HepG2 (cell line): Measurements from ENCODE around the gene PRDX4. TPM values are rescaled to one million over a fixed set of nuclear protein-coding genes. Genes with fewer than 3 reads are reported as not detected.

Experiments
- ATAC-seq: fragments of 200-7000 bp; cut with Tn5 transposase; 3 replicates; pipeline ENCODE4 v1.9.1; 2020; ENCODE audit warnings: mild to moderate bottlenecking, moderate library complexity
- BruUV-seq: library from RNA; stranded (reverse); fragments of 400-500 nt; replicated peaks from 2 replicates; lab custom pipeline; 2021; lab: Mats Ljungman, UMichigan
- CTCF ChIA-PET: fragments of 300-600 bp; formaldehyde crosslinking; extraction: SDS; loops from one replicate; lab custom pipeline; 2021; ENCODE audit warnings: low total read pairs, inconsistent platforms, low intra/inter-chr PET ratio; lab: Yijun Ruan, JAX
- POLR2A ChIA-PET: fragments of 350-600 bp; sonication (Branson Sonifier 250); formaldehyde crosslinking; loops from one replicate; lab custom pipeline; 2020; ENCODE audit warnings: antibody characterized with exemption, inconsistent platforms; lab: Yijun Ruan, JAX
- DNase-seq: peaks from one replicate; pipeline ENCODE4 v3.0.0-alpha.2; 2015; ENCODE audit warnings: low spot score
- FAIRE-seq: peaks from 3 replicates; lab custom pipeline; 2011; peaks lifted over from hg19 to GRCh38; lab: Jason Lieb, UNC
- H2AFZ ChIP-seq: one replicate; pipeline ENCODE4 v1.6.1; 2011; ENCODE audit warnings: low read length, inconsistent platforms
- H3K27ac ChIP-seq: fragments of 300-600 bp; 3 replicates; pipeline ENCODE4 v1.8.0; 2011; ENCODE audit warnings: mixed run types, mild to moderate bottlenecking, mixed read lengths, low read length, inconsistent platforms; ENCODE audit not compliant: insufficient read depth; ENCODE audit errors: extremely low read length
- H3K27me3 ChIP-seq, 2 experiments: fragments of 200-600 bp in 1 of 2; 2 replicates in 1 of 2; 3 replicates in 1 of 2; pipeline versions ENCODE4 v1.6.0 to v1.8.0; 2011; ENCODE audit warnings: low read length in 2 of 2, mild to moderate bottlenecking in 2 of 2, moderate library complexity in 2 of 2, inconsistent platforms in 1 of 2; ENCODE audit not compliant: insufficient read depth in 2 of 2, control insufficient read depth in 1 of 2
- H3K36me3 ChIP-seq, 2 experiments: fragments of 200-600 bp in 1 of 2; replicated peaks in 1 of 2; 2 replicates in 1 of 2; 3 replicates in 1 of 2; pipeline versions ENCODE4 v1.5.1 to v1.8.0; 2011; ENCODE audit warnings: low read length in 2 of 2, inconsistent platforms in 1 of 2; ENCODE audit not compliant: insufficient read depth in 2 of 2, control insufficient read depth in 1 of 2
- H3K4me1 ChIP-seq: 2 replicates; pipeline ENCODE4 v1.5.1; 2012; ENCODE audit warnings: low read length, inconsistent platforms; ENCODE audit not compliant: insufficient read depth
- H3K4me2 ChIP-seq: 2 replicates; pipeline ENCODE4 v1.6.0; 2011; ENCODE audit warnings: low read depth, low read length, inconsistent platforms
- H3K4me3 ChIP-seq, 3 experiments: fragments of 200-600 bp in 1 of 3; sonication (generic), shearing (Covaris generic) in 1 of 3; replicated peaks in 1 of 3; 2 replicates each; pipeline ENCODE4 v1.5.1; 2011 to 2016; ENCODE audit warnings: low read length in 3 of 3, inconsistent platforms in 2 of 3, low read depth in 2 of 3, mild to moderate bottlenecking in 2 of 3, control low read depth in 1 of 3, mixed read lengths in 1 of 3; ENCODE audit not compliant: insufficient read depth in 1 of 3
- H3K79me2 ChIP-seq: one replicate; pipeline ENCODE4 v1.6.1; 2011; ENCODE audit warnings: low read length, inconsistent platforms; ENCODE audit not compliant: insufficient read depth
- H3K9ac ChIP-seq: 2 replicates; pipeline ENCODE4 v1.6.0; 2011; ENCODE audit warnings: mild to moderate bottlenecking, low read depth, low read length, inconsistent platforms; ENCODE audit not compliant: insufficient read depth
- H3K9me3 ChIP-seq: 2 replicates; pipeline ENCODE4 v1.5.1; 2012; ENCODE audit warnings: mild to moderate bottlenecking, low read length
- H4K20me1 ChIP-seq: 2 replicates; pipeline ENCODE4 v1.6.0; 2011; ENCODE audit warnings: inconsistent platforms, mild to moderate bottlenecking, low read length, moderate library complexity; ENCODE audit not compliant: insufficient read depth
- CCAR2 ChIP-seq: fragments of 200-400 bp; formaldehyde crosslinking; optimal IDR thresholded peaks from 2 replicates; pipeline ENCODE3; 2018; ENCODE audit warnings: low read depth, mild to moderate bottlenecking, low read length, moderate library complexity
- CREBL2 ChIP-seq: sonication (generic); formaldehyde crosslinking; IDR thresholded peaks from 2 replicates; pipeline ENCODE4 v1.8.1; 2023; ENCODE audit warnings: missing genetic modification reagents, mild to moderate bottlenecking, borderline replicate concordance
- ELF3 ChIP-seq: IDR thresholded peaks from 2 replicates; pipeline ENCODE4 v1.6.1; 2016; ENCODE audit warnings: missing genetic modification reagents, missing compliant biosample characterization
- FLYWCH1 ChIP-seq: sonication (generic); formaldehyde crosslinking; IDR thresholded peaks from 2 replicates; pipeline ENCODE4 v1.8.1; 2023; ENCODE audit warnings: mild to moderate bottlenecking, missing genetic modification reagents
- NFE2 ChIP-seq: sonication (generic); formaldehyde crosslinking; IDR thresholded peaks from 2 replicates; pipeline ENCODE4 v1.4.0; 2020; ENCODE audit warnings: missing genetic modification reagents
- REL ChIP-seq: sonication (generic); formaldehyde crosslinking; conservative IDR thresholded peaks from 2 replicates; pipeline ENCODE4 v1.8.0; 2022; ENCODE audit warnings: mild to moderate bottlenecking, missing genetic modification reagents, moderate library complexity
- SMARCE1 ChIP-seq: fragments of 450-650 bp; IDR thresholded peaks from 2 replicates; pipeline ENCODE4 v1.6.1; 2017; ENCODE audit warnings: borderline replicate concordance
- SNAPC2 ChIP-seq: sonication (generic); formaldehyde crosslinking; IDR thresholded peaks from 2 replicates; pipeline ENCODE4 v1.8.1; 2022; ENCODE audit warnings: mild to moderate bottlenecking, missing genetic modification reagents
- TEAD3 ChIP-seq: optimal IDR thresholded peaks from 2 replicates; pipeline ENCODE3; 2016; ENCODE audit warnings: borderline replicate concordance
- THAP9 ChIP-seq: sonication (generic); formaldehyde crosslinking; IDR thresholded peaks from 2 replicates; pipeline ENCODE4; 2020; ENCODE audit warnings: missing genetic modification reagents, mild to moderate bottlenecking, borderline replicate concordance
- THRA ChIP-seq: sonication (generic); formaldehyde crosslinking; IDR thresholded peaks from 2 replicates; pipeline ENCODE4 v1.4.0; 2020; ENCODE audit warnings: missing genetic modification reagents, borderline replicate concordance
- ZNF10 ChIP-seq: sonication (generic); formaldehyde crosslinking; IDR thresholded peaks from 2 replicates; pipeline ENCODE4 v1.4.0; 2020; ENCODE audit warnings: mild to moderate bottlenecking, low read depth, missing genetic modification reagents, borderline replicate concordance
- ZNF263 ChIP-seq: sonication (generic); formaldehyde crosslinking; IDR thresholded peaks from 2 replicates; pipeline ENCODE4 v1.4.0; 2020; ENCODE audit warnings: missing genetic modification reagents
- ZNF264 ChIP-seq: sonication (generic); formaldehyde crosslinking; IDR thresholded peaks from 2 replicates; pipeline ENCODE4 v1.4.0; 2020; ENCODE audit warnings: missing genetic modification reagents
- ZNF292 ChIP-seq: sonication (generic); formaldehyde crosslinking; IDR thresholded peaks from 2 replicates; pipeline ENCODE4 v1.8.1; 2022; ENCODE audit warnings: mild to moderate bottlenecking, low read depth, missing genetic modification reagents, borderline replicate concordance
- ZNF781 ChIP-seq: sonication (generic); formaldehyde crosslinking; IDR thresholded peaks from 2 replicates; pipeline ENCODE4 v1.5.1; 2020; ENCODE audit warnings: borderline replicate concordance, mild to moderate bottlenecking, missing genetic modification reagents; ENCODE audit errors: not compliant biosample characterization
- WGBS: methylation state at CpG from one replicate; pipeline ENCODE4 v1.1.6; 2017; ENCODE audit warnings: low lambda C conversion rate; 5-methylcytosine and 5-hydroxymethylcytosine counted together
- in situ Hi-C: cut with HindIII; loops from 2 replicates; pipeline ENCODE4 v1.10.0; 2017; ENCODE audit warnings: low pct_unique_long_range_greater_than_20kb; ENCODE audit not compliant: extremely low pct_ligation_motif_present
- intact Hi-C: fragments of 100-400 bp; cut with micrococcal nuclease; formaldehyde crosslinking; loops from one replicate; pipeline ENCODE4 v1.10.0; 2022; ENCODE audit not compliant: unreplicated experiment
- polyA plus RNA-seq, 8 experiments: library from polyadenylated mRNA; depleted of rRNA in 3 of 8; stranded (reverse) in 7 of 8; unstranded in 1 of 8; fragments of >200 nt; fragmentation: Illumina TruSeq in 4 of 8; extraction: Trizol in 4 of 8; gene quantifications; 2 replicates each; pipeline versions ENCODE4 v1.2.1 to v1.2.3, GENCODE V29; 2011 to 2016; ENCODE audit warnings: low read depth in 4 of 8, missing spikeins in 1 of 8, mixed read lengths in 1 of 8; ENCODE audit not compliant: insufficient read depth in 1 of 8
- total RNA-seq, 5 experiments: library from RNA; depleted of rRNA; stranded (reverse); fragments of >200 nt; fragmentation: Illumina TruSeq; extraction: Trizol; gene quantifications; 2 replicates each; pipeline ENCODE4 v1.2.3, GENCODE V29; 2016; ENCODE audit warnings: low read depth in 1 of 5
- TF ChIP-seq, protein P1 (sequence below): sonication (generic); formaldehyde crosslinking; IDR thresholded peaks from 2 replicates; pipeline ENCODE4 v1.4.0; 2020; ENCODE audit warnings: low read depth, missing genetic modification reagents

The PRDX4 gene
- total and polyA plus RNA-seq, 2 of the 13 experiments (the other 11 are each of a cell fraction or from before 2014, with no cell fraction given), result 217 to 252 TPM

- H3K4me3 ChIP-seq, result no peak overlapping the region
- H2AFZ ChIP-seq, result no peak overlapping the region
- no peaks in the 10 kb centered on the region for H4K20me1 ChIP-seq
- no peaks in the 10 kb centered on the region for H3K79me2 ChIP-seq
- POLR2A ChIA-PET, result no interaction called here
- no peaks in the 10 kb centered on the region for H3K9me3 ChIP-seq
- CTCF ChIA-PET, result no interaction called here
- BruUV-seq, result no TSS peak
- no peaks in the 10 kb centered on the region for H3K4me1 ChIP-seq
- H3K4me2 ChIP-seq, result no peak overlapping the region
- H3K9ac ChIP-seq, result no peak overlapping the region
- 94% methylated on average over 1 of the region's 1 CpG for WGBS
- FAIRE-seq, result no peak
- TF ChIP-seq ZNF263 (CRISPR knock-in tag) (no peak), FLYWCH1 (CRISPR knock-in tag) (no peak), NFE2 (CRISPR knock-in tag) (no peak), CCAR2 (no peak), THAP9 (CRISPR knock-in tag) (no peak), SNAPC2 (no peak), REL (no peak), CREBL2 (CRISPR knock-in tag) (no peak), ZNF781 (CRISPR knock-in tag) (no peak), ELF3 (CRISPR knock-in tag) (no peak), ZNF10 (CRISPR knock-in tag) (no peak), THRA (CRISPR knock-in tag) (no peak), ZNF264 (no peak), SMARCE1 (no peak), ZNF292 (CRISPR knock-in tag) (no peak), TEAD3 (CRISPR knock-in tag) (no peak)
- TF ChIP-seq, protein P1, sequence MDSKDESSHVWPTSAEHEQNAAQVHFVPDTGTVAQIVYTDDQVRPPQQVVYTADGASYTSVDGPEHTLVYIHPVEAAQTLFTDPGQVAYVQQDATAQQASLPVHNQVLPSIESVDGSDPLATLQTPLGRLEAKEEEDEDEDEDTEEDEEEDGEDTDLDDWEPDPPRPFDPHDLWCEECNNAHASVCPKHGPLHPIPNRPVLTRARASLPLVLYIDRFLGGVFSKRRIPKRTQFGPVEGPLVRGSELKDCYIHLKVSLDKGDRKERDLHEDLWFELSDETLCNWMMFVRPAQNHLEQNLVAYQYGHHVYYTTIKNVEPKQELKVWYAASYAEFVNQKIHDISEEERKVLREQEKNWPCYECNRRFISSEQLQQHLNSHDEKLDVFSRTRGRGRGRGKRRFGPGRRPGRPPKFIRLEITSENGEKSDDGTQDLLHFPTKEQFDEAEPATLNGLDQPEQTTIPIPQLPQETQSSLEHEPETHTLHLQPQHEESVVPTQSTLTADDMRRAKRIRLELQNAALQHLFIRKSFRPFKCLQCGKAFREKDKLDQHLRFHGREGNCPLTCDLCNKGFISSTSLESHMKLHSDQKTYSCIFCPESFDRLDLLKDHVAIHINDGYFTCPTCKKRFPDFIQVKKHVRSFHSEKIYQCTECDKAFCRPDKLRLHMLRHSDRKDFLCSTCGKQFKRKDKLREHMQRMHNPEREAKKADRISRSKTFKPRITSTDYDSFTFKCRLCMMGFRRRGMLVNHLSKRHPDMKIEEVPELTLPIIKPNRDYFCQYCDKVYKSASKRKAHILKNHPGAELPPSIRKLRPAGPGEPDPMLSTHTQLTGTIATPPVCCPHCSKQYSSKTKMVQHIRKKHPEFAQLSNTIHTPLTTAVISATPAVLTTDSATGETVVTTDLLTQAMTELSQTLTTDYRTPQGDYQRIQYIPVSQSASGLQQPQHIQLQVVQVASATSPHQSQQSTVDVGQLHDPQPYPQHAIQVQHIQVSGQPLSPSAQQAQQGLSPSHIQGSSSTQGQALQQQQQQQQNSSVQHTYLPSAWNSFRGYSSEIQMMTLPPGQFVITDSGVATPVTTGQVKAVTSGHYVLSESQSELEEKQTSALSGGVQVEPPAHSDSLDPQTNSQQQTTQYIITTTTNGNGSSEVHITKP (CRISPR knock-in tag), result no peak
- TF ChIP-seq, all 625 proteins: peak for 0
- no peaks in the 10 kb centered on the region for H3K27me3 ChIP-seq
- ATAC-seq (no peak), DNase-seq (no peak)
- in situ Hi-C loops (no loop called here), intact Hi-C loops (no loop called here)
- H3K36me3 ChIP-seq, result peaks cover 0 to 23% of the 10 kb centered on the region in 2 experiments; a peak in 3 of 5 replicates
- H3K27ac ChIP-seq, result no peak overlapping the region
Measured at GRCh38 chrX:23729214-23729613, 61.9 kb downstream of the PRDX4 start.
